WTC11 (cell line): Measurements from ENCODE around the gene PRSS33. TPM values are rescaled to one million over a fixed set of nuclear protein-coding genes. Genes with fewer than 3 reads are reported as not detected.

ENCODE experiments used
- ATAC-seq: fragments of 200-7000 bp; cut with Tn5 transposase; 2 replicates; pipeline ENCODE4 v1.10.0; 2021; ENCODE audit warnings: mild to moderate bottlenecking, moderate library complexity
- CTCF ChIA-PET: fragments of 300-600 bp; sonication (Branson Sonifier 250); formaldehyde crosslinking; loops from one replicate; lab custom pipeline; 2021; ENCODE audit warnings: antibody characterized with exemption; lab: Charles Lee
- POLR2A ChIA-PET: fragments of 350-600 bp; sonication (Branson Sonifier 250); formaldehyde crosslinking; loops from one replicate; lab custom pipeline; 2021; ENCODE audit warnings: antibody characterized with exemption; lab: Charles Lee
- DNase-seq: peaks from one replicate; pipeline ENCODE4 v3.0.0; 2021; ENCODE audit warnings: low spot score
- H3K27ac Mint-ChIP-seq: 2 replicates; pipeline ENCODE4 v1.8.0; 2021; ENCODE audit warnings: mixed read lengths
- H3K27me3 Mint-ChIP-seq: 2 replicates; pipeline ENCODE4 v1.8.0; 2021; ENCODE audit warnings: low read depth, mild to moderate bottlenecking, moderate library complexity, mixed read lengths
- H3K36me3 Mint-ChIP-seq: 2 replicates; pipeline ENCODE4 v1.8.0; 2021; ENCODE audit warnings: mixed read lengths
- H3K4me1 Mint-ChIP-seq: 2 replicates; pipeline ENCODE4 v1.8.0; 2022; ENCODE audit warnings: mixed read lengths
- H3K4me3 Mint-ChIP-seq: 2 replicates; pipeline ENCODE4 v1.8.0; 2021; ENCODE audit warnings: mild to moderate bottlenecking, moderate library complexity, mixed read lengths
- H3K9me3 Mint-ChIP-seq: 2 replicates; pipeline ENCODE4 v1.8.0; 2021; ENCODE audit warnings: mixed read lengths
- ELF4 ChIP-seq: sonication (generic); formaldehyde crosslinking; IDR thresholded peaks from 2 replicates; pipeline ENCODE4 v1.8.1; 2022; ENCODE audit warnings: low read depth, mild to moderate bottlenecking, moderate library complexity, missing genetic modification reagents
- HMGA2 ChIP-seq: fragments of 250-450 bp; sonication (Bioruptor Pico); IDR thresholded peaks from 2 replicates; pipeline ENCODE4 v1.4.0; 2021; ENCODE audit warnings: mild to moderate bottlenecking, moderate library complexity
- JUN ChIP-seq: sonication (generic); formaldehyde crosslinking; IDR thresholded peaks from 2 replicates; pipeline ENCODE4 v1.8.0; 2023; ENCODE audit warnings: mild to moderate bottlenecking, missing genetic modification reagents
- NFATC4 ChIP-seq: fragments of 250-450 bp; sonication (Bioruptor Pico); IDR thresholded peaks from 2 replicates; pipeline ENCODE4 v1.9.0; 2021; ENCODE audit warnings: mild to moderate bottlenecking
- RORB ChIP-seq: fragments of 250-450 bp; sonication (Bioruptor Pico); IDR thresholded peaks from 2 replicates; pipeline ENCODE4 v1.9.0; 2021; ENCODE audit warnings: mild to moderate bottlenecking
- ZNF219 ChIP-seq: sonication (generic); formaldehyde crosslinking; IDR thresholded peaks from 2 replicates; pipeline ENCODE4 v1.8.0; 2023; ENCODE audit warnings: missing genetic modification reagents, mild to moderate bottlenecking, borderline replicate concordance
- ZNF232 ChIP-seq: sonication (generic); formaldehyde crosslinking; IDR thresholded peaks from 2 replicates; pipeline ENCODE4 v1.8.0; 2022; ENCODE audit warnings: mild to moderate bottlenecking, missing genetic modification reagents
- ZNF263 ChIP-seq: sonication (generic); formaldehyde crosslinking; IDR thresholded peaks from 2 replicates; pipeline ENCODE4 v1.8.1; 2022; ENCODE audit warnings: low read depth, mild to moderate bottlenecking, moderate library complexity, missing genetic modification reagents
- total RNA-seq: library from RNA; stranded (reverse); gene quantifications from 3 replicates; pipeline ENCODE4 v1.2.3, GENCODE V29; 2021
- TF ChIP-seq, protein P1 (sequence below): sonication (generic); formaldehyde crosslinking; IDR thresholded peaks from 2 replicates; pipeline ENCODE4 v1.8.1; 2023; ENCODE audit warnings: mild to moderate bottlenecking, missing genetic modification reagents, moderate library complexity
- TF ChIP-seq, protein P2 (sequence below): sonication (generic); formaldehyde crosslinking; IDR thresholded peaks from 2 replicates; pipeline ENCODE4 v1.8.0; 2023; ENCODE audit warnings: missing genetic modification reagents, mild to moderate bottlenecking, borderline replicate concordance
- TF ChIP-seq, protein P3 (sequence below): sonication (generic); formaldehyde crosslinking; IDR thresholded peaks from 2 replicates; pipeline ENCODE4 v1.8.0; 2023; ENCODE audit warnings: missing genetic modification reagents
- TF ChIP-seq, protein P4 (sequence below): fragments of 250-450 bp; sonication (Bioruptor Pico); IDR thresholded peaks from 2 replicates; pipeline ENCODE4 v1.9.0; 2021; ENCODE audit warnings: mild to moderate bottlenecking
- TF ChIP-seq, protein P5 (sequence below): fragments of 250-450 bp; sonication (Bioruptor Pico); IDR thresholded peaks from 2 replicates; pipeline ENCODE4 v1.9.0; 2021; ENCODE audit warnings: moderate library complexity, mild to moderate bottlenecking, inconsistent platforms, borderline replicate concordance
- TF ChIP-seq, protein P6 (sequence below): fragments of 250-450 bp; sonication (Bioruptor Pico); IDR thresholded peaks from 2 replicates; pipeline ENCODE4 v2.1.2; 2022; ENCODE audit warnings: mild to moderate bottlenecking, moderate library complexity
- TF ChIP-seq, protein P7 (sequence below): sonication (generic); formaldehyde crosslinking; IDR thresholded peaks from 2 replicates; pipeline ENCODE4 v1.8.0; 2022; ENCODE audit warnings: mild to moderate bottlenecking, missing genetic modification reagents

The PRSS33 gene
- total RNA-seq, 1 experiment from 2014 or later, result 0.24 TPM

DNA sequence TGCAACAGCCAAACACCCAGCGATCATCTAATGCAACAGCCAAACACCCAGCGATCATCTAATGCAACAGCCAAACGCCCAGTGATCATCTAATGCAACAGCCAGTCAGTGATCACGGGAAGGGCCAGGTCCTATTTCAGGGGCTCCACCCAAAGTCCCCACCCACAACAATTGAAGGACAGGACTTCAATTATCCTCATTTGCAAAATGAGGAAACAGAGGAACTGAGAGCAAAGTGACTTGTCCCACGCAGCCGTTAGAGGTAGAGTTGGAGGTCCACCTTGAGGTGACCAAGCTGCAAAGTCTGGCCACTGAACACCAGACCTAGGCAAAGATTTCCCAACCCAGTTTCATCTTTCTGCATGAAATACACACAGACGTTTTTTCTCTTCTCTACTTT lies 46.4 kb upstream of the PRSS33 start:
- peaks cover 14% of the 10 kb centered on the region for H3K4me1 Mint-ChIP-seq
- no peak overlapping the region for H3K27ac Mint-ChIP-seq
- TF ChIP-seq, protein P1, sequence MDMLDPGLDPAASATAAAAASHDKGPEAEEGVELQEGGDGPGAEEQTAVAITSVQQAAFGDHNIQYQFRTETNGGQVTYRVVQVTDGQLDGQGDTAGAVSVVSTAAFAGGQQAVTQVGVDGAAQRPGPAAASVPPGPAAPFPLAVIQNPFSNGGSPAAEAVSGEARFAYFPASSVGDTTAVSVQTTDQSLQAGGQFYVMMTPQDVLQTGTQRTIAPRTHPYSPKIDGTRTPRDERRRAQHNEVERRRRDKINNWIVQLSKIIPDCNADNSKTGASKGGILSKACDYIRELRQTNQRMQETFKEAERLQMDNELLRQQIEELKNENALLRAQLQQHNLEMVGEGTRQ (CRISPR knock-in tag), result no peak
- TF ChIP-seq, protein P2, sequence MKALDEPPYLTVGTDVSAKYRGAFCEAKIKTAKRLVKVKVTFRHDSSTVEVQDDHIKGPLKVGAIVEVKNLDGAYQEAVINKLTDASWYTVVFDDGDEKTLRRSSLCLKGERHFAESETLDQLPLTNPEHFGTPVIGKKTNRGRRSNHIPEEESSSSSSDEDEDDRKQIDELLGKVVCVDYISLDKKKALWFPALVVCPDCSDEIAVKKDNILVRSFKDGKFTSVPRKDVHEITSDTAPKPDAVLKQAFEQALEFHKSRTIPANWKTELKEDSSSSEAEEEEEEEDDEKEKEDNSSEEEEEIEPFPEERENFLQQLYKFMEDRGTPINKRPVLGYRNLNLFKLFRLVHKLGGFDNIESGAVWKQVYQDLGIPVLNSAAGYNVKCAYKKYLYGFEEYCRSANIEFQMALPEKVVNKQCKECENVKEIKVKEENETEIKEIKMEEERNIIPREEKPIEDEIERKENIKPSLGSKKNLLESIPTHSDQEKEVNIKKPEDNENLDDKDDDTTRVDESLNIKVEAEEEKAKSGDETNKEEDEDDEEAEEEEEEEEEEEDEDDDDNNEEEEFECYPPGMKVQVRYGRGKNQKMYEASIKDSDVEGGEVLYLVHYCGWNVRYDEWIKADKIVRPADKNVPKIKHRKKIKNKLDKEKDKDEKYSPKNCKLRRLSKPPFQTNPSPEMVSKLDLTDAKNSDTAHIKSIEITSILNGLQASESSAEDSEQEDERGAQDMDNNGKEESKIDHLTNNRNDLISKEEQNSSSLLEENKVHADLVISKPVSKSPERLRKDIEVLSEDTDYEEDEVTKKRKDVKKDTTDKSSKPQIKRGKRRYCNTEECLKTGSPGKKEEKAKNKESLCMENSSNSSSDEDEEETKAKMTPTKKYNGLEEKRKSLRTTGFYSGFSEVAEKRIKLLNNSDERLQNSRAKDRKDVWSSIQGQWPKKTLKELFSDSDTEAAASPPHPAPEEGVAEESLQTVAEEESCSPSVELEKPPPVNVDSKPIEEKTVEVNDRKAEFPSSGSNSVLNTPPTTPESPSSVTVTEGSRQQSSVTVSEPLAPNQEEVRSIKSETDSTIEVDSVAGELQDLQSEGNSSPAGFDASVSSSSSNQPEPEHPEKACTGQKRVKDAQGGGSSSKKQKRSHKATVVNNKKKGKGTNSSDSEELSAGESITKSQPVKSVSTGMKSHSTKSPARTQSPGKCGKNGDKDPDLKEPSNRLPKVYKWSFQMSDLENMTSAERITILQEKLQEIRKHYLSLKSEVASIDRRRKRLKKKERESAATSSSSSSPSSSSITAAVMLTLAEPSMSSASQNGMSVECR (CRISPR knock-in tag), result no peak
- TF ChIP-seq, protein P3, sequence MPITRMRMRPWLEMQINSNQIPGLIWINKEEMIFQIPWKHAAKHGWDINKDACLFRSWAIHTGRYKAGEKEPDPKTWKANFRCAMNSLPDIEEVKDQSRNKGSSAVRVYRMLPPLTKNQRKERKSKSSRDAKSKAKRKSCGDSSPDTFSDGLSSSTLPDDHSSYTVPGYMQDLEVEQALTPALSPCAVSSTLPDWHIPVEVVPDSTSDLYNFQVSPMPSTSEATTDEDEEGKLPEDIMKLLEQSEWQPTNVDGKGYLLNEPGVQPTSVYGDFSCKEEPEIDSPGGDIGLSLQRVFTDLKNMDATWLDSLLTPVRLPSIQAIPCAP, result no peak
- TF ChIP-seq, protein P4, sequence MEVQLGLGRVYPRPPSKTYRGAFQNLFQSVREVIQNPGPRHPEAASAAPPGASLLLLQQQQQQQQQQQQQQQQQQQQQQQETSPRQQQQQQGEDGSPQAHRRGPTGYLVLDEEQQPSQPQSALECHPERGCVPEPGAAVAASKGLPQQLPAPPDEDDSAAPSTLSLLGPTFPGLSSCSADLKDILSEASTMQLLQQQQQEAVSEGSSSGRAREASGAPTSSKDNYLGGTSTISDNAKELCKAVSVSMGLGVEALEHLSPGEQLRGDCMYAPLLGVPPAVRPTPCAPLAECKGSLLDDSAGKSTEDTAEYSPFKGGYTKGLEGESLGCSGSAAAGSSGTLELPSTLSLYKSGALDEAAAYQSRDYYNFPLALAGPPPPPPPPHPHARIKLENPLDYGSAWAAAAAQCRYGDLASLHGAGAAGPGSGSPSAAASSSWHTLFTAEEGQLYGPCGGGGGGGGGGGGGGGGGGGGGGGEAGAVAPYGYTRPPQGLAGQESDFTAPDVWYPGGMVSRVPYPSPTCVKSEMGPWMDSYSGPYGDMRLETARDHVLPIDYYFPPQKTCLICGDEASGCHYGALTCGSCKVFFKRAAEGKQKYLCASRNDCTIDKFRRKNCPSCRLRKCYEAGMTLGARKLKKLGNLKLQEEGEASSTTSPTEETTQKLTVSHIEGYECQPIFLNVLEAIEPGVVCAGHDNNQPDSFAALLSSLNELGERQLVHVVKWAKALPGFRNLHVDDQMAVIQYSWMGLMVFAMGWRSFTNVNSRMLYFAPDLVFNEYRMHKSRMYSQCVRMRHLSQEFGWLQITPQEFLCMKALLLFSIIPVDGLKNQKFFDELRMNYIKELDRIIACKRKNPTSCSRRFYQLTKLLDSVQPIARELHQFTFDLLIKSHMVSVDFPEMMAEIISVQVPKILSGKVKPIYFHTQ (CRISPR knock-in tag), result no peak
- TF ChIP-seq NFATC4 (CRISPR knock-in tag) (no peak), ZNF263 (CRISPR knock-in tag) (no peak), ELF4 (CRISPR knock-in tag) (no peak), ZNF219 (CRISPR knock-in tag) (no peak), ZNF232 (CRISPR knock-in tag) (no peak), JUN (no peak), RORB (CRISPR knock-in tag) (no peak), HMGA2 (no peak)
- TF ChIP-seq, protein P5, sequence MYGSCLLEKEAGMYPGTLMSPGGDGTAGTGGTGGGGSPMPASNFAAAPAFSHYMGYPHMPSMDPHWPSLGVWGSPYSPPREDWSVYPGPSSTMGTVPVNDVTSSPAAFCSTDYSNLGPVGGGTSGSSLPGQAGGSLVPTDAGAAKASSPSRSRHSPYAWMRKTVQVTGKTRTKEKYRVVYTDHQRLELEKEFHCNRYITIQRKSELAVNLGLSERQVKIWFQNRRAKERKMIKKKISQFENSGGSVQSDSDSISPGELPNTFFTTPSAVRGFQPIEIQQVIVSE (CRISPR knock-in tag), result no peak
- TF ChIP-seq, protein P6, sequence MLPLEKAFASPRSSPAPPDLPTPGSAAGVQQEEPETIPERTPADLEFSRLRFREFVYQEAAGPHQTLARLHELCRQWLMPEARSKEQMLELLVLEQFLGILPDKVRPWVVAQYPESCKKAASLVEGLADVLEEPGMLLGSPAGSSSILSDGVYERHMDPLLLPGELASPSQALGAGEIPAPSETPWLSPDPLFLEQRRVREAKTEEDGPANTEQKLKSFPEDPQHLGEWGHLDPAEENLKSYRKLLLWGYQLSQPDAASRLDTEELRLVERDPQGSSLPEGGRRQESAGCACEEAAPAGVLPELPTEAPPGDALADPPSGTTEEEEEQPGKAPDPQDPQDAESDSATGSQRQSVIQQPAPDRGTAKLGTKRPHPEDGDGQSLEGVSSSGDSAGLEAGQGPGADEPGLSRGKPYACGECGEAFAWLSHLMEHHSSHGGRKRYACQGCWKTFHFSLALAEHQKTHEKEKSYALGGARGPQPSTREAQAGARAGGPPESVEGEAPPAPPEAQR (CRISPR knock-in tag), result no peak
- TF ChIP-seq, protein P7, sequence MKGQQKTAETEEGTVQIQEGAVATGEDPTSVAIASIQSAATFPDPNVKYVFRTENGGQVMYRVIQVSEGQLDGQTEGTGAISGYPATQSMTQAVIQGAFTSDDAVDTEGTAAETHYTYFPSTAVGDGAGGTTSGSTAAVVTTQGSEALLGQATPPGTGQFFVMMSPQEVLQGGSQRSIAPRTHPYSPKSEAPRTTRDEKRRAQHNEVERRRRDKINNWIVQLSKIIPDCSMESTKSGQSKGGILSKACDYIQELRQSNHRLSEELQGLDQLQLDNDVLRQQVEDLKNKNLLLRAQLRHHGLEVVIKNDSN, result no peak
- no peak overlapping the region for H3K4me3 Mint-ChIP-seq
- peaks cover 14% of the 10 kb centered on the region for H3K27me3 Mint-ChIP-seq
- H3K36me3 Mint-ChIP-seq, result no peaks in the 10 kb centered on the region
- ATAC-seq (no peak), DNase-seq (no peak)
- peaks cover 6% of the 10 kb centered on the region for H3K9me3 Mint-ChIP-seq
- ChIA-PET CTCF (no interaction called here), POLR2A (no interaction called here)
